SU-DHL-6 (cell line): ENCODE measurements around the gene SUCLG2.

Source experiments
- H2AFZ ChIP-seq: fragments of 200-600 bp; sonication (generic); 2 replicates; pipeline ENCODE4 v1.6.1; 2014; ENCODE audit warnings: low read depth, mild to moderate bottlenecking, moderate library complexity, mixed read lengths, antibody characterized with exemption, low read length; ENCODE audit not compliant: severe bottlenecking
- H3F3A ChIP-seq: fragments of 200-600 bp; shearing (Covaris generic); 2 replicates; pipeline ENCODE4 v1.6.0; 2016; ENCODE audit warnings: antibody characterized with exemption, mild to moderate bottlenecking; ENCODE audit not compliant: insufficient read depth
- H3K27ac ChIP-seq: fragments of 200-600 bp; sonication (generic); 2 replicates; pipeline ENCODE4 v1.5.1; 2016; ENCODE audit warnings: low read depth, mild to moderate bottlenecking, low read length, moderate library complexity, mixed read lengths
- H3K27me3 ChIP-seq: fragments of 200-600 bp; sonication (generic), shearing (Covaris generic); 2 replicates; pipeline ENCODE4 v1.6.0; 2014; ENCODE audit warnings: mild to moderate bottlenecking, low read length
- H3K36me3 ChIP-seq: fragments of 200-600 bp; sonication (generic); 2 replicates; pipeline ENCODE4 v1.6.1; 2014; ENCODE audit warnings: mild to moderate bottlenecking, low read length, mixed read lengths
- H3K4me2 ChIP-seq: fragments of 300-600, 200-600 bp; shearing (Covaris generic), sonication (generic); 2 replicates; pipeline ENCODE4 v1.6.0; 2014; ENCODE audit warnings: low read length, low read depth, mild to moderate bottlenecking; ENCODE audit not compliant: poor library complexity, severe bottlenecking
- H3K4me3 ChIP-seq: fragments of 200-600 bp; sonication (generic); 2 replicates; pipeline ENCODE4 v1.5.1; 2014; ENCODE audit warnings: antibody characterized with exemption, low read length, mild to moderate bottlenecking, mixed read lengths; ENCODE audit not compliant: insufficient read depth, poor library complexity, severe bottlenecking
- H3K79me2 ChIP-seq: fragments of 200-600 bp; sonication (generic); 2 replicates; pipeline ENCODE4 v1.6.1; 2014; ENCODE audit warnings: mild to moderate bottlenecking, low read length, moderate library complexity; ENCODE audit not compliant: insufficient read depth
- H3K9ac ChIP-seq: fragments of 200-600 bp; sonication (generic); 2 replicates; pipeline ENCODE4 v1.7.0; 2014; ENCODE audit warnings: mild to moderate bottlenecking, low read length
- H3K9me2 ChIP-seq: fragments of 200-600 bp; sonication (generic); replicated peaks from 2 replicates; pipeline ENCODE4 v1.6.1; 2014; ENCODE audit warnings: low read length; ENCODE audit not compliant: insufficient read depth
- H3K9me3 ChIP-seq: fragments of 200-600 bp; sonication (generic); 2 replicates; pipeline ENCODE4 v1.6.1; 2014; ENCODE audit warnings: low read length, mixed read lengths; ENCODE audit not compliant: insufficient read depth
- H4K20me1 ChIP-seq: fragments of 200-600 bp; sonication (generic); 2 replicates; pipeline ENCODE4 v1.6.1; 2014; ENCODE audit warnings: low read depth, mild to moderate bottlenecking, antibody characterized with exemption, low read length, moderate library complexity, mixed read lengths
- CTCF ChIP-seq: fragments of 200-600 bp; sonication (generic); IDR thresholded peaks from one replicate; pipeline ENCODE4 v1.5.1; 2017; ENCODE audit warnings: antibody characterized with exemption, mild to moderate bottlenecking, low read length, moderate library complexity; ENCODE audit not compliant: insufficient read depth, poor library complexity, severe bottlenecking
- EZH2phosphoT487 ChIP-seq: fragments of 200-600 bp; sonication (generic), shearing (Covaris generic); conservative IDR thresholded peaks from 2 replicates; pipeline ENCODE4 v1.6.1; 2018; ENCODE audit warnings: mild to moderate bottlenecking, antibody characterized with exemption, low read length, moderate library complexity, mixed read lengths

Gene SUCLG2

GRCh38 chr3:67346081-67346480 is 308.3 kb downstream of the SUCLG2 start:
- TF ChIP-seq CTCF, result no peak
- no peak for TF ChIP-seq EZH2phosphoT487
- Histone ChIP-seq H3K9me3 (no peaks in the 10 kb centered on the region), H4K20me1 (no peaks in the 10 kb centered on the region), H3K4me3 (no peak overlapping the region), H3K36me3 (no peaks in the 10 kb centered on the region), H3F3A (no peaks in the 10 kb centered on the region), H3K79me2 (no peaks in the 10 kb centered on the region), H3K27me3 (no peaks in the 10 kb centered on the region), H2AFZ (no peak overlapping the region), H3K9me2 (no peaks in the 10 kb centered on the region), H3K4me2 (no peak overlapping the region), H3K27ac (no peak overlapping the region), H3K9ac (no peak overlapping the region)

- Histone ChIP-seq H3K9ac (no peak overlapping the region), H3K36me3 (no peaks in the 10 kb centered on the region), H3K4me3 (no peak overlapping the region), H2AFZ (no peak overlapping the region), H3K27ac (no peak overlapping the region), H3K9me3 (no peaks in the 10 kb centered on the region), H3K27me3 (no peaks in the 10 kb centered on the region), H4K20me1 (no peaks in the 10 kb centered on the region), H3F3A (no peaks in the 10 kb centered on the region), H3K79me2 (no peaks in the 10 kb centered on the region), H3K9me2 (no peaks in the 10 kb centered on the region), H3K4me2 (no peak overlapping the region)
- TF ChIP-seq CTCF (no peak), EZH2phosphoT487 (no peak)
Observed at GRCh38 chr3:67335813-67336212, 318.6 kb downstream of the SUCLG2 start.

GRCh38 chr3:67334588-67334987 is 319.8 kb downstream of the SUCLG2 start:
- no peak overlapping the region for H3K4me3 ChIP-seq

More at GRCh38 chr3:67334588-67334987, 319.8 kb downstream of the SUCLG2 start:
- Histone ChIP-seq H4K20me1 (no peaks in the 10 kb centered on the region), H3K27ac (no peak overlapping the region), H3K9me2 (no peaks in the 10 kb centered on the region), H3K4me2 (no peak overlapping the region), H3K27me3 (no peaks in the 10 kb centered on the region), H3K79me2 (no peaks in the 10 kb centered on the region), H3F3A (no peaks in the 10 kb centered on the region), H3K9ac (no peak overlapping the region), H3K9me3 (no peaks in the 10 kb centered on the region), H3K36me3 (no peaks in the 10 kb centered on the region), H2AFZ (no peak overlapping the region)
- no peak for TF ChIP-seq EZH2phosphoT487
- TF ChIP-seq CTCF, result no peak
